ENCODE data around the gene WASL. TPM values are rescaled to one million over a fixed set of nuclear protein-coding genes. Genes with fewer than 3 reads are reported as not detected.

Gene WASL
- total RNA-seq, 1 donor from 2014 or later: 34.2 TPM

DNA sequence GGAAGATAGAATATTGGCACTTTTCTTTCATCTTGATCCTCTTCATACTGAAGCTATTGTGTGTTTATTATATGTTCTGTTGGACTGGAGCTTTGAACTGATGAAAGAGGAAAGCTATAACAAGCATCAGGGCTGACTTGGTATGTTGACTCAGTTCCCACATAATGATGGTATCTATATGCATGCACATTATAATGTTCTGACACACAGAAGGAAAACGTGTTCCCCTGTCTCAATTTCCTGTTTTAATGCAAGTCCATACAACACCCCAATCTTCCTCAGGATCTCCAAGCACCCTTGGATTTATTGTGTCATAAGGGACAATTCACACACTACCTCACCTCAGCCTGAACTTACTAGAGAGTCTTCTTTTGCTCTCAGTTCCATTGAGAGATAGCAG, 8.3 kb upstream of the WASL start:
- no peak overlapping the region for H3K27ac Mint-ChIP-seq (ENCODE audit: unreplicated experiment)

DNA sequence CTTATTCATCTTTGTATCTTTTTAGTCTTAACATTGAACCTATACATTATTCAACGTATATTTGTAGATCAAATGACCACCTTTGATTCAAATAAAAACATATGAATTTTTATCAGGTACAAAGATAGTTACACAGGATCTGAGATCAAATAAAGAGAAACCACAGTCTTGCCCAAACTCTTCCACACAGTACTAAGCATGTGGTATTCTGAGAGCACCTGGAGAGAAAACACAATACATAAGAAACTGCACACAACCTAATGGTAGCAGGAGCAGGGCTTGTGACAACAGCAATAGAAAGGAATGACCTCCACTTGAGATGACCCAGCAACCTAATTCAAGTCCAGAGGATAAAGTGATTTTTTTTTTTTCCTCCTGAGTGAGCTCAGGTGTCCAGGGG, 6.5 kb upstream of the WASL start:
- Mint-ChIP-seq H3K27me3 (ENCODE audit: low read depth) (no peaks in the 10 kb centered on the region), H3K27ac (ENCODE audit: unreplicated experiment) (no peak overlapping the region), H3K9me3 (ENCODE audit: low read depth) (no peaks in the 10 kb centered on the region), H3K36me3 (ENCODE audit: low read depth) (no peaks in the 10 kb centered on the region), H3K4me1 (ENCODE audit: low read depth) (peaks cover 14% of the 10 kb centered on the region), H3K4me3 (ENCODE audit: unreplicated experiment) (no peak overlapping the region)
- DNase-seq (ENCODE audit: low spot score): no peak
- TF ChIP-seq, protein P1, sequence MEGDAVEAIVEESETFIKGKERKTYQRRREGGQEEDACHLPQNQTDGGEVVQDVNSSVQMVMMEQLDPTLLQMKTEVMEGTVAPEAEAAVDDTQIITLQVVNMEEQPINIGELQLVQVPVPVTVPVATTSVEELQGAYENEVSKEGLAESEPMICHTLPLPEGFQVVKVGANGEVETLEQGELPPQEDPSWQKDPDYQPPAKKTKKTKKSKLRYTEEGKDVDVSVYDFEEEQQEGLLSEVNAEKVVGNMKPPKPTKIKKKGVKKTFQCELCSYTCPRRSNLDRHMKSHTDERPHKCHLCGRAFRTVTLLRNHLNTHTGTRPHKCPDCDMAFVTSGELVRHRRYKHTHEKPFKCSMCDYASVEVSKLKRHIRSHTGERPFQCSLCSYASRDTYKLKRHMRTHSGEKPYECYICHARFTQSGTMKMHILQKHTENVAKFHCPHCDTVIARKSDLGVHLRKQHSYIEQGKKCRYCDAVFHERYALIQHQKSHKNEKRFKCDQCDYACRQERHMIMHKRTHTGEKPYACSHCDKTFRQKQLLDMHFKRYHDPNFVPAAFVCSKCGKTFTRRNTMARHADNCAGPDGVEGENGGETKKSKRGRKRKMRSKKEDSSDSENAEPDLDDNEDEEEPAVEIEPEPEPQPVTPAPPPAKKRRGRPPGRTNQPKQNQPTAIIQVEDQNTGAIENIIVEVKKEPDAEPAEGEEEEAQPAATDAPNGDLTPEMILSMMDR (IDR thresholded peaks at IDR 0.05): no peak

More for the DNA sequence above, 8.3 kb upstream of the WASL start:
- TF ChIP-seq, protein P1 (IDR thresholded peaks at IDR 0.05): no peak
- no peak for DNase-seq (ENCODE audit: low spot score)
- Mint-ChIP-seq H3K4me1 (ENCODE audit: low read depth) (peaks cover 3% of the 10 kb centered on the region), H3K36me3 (ENCODE audit: low read depth) (no peaks in the 10 kb centered on the region), H3K4me3 (ENCODE audit: unreplicated experiment) (no peak overlapping the region), H3K27me3 (ENCODE audit: low read depth) (no peaks in the 10 kb centered on the region), H3K9me3 (ENCODE audit: low read depth) (no peaks in the 10 kb centered on the region)

DNA sequence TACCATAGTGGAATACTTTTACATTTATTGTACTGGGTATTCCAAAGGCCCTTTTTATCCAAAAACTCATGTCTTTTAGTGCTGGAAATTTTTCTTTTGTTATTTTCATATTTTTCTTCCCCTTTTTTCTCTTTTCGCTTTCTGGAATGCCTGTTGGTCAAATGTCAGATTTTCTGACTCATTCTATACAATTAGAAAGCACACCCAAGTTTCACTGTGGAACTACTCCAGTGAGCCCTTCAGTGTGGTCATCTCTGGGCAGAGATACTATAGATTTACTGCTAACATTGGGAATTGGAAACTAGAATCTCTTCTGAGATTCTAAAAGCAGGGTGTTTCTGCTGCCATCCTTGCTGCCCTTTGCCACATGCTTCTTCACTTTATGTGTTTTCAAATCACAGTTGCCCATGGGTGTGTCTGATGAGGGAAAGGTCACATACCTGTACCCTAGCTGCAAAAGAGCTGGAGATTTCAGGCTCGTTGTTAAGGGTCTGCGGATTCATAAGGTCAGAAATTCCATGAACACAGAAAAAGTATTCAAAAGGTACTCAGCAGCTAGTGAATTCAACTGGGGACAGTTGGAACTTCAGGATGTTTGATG, 5.6 kb upstream of the WASL start:
- DNase-seq (ENCODE audit: low spot score): no peak
- Mint-ChIP-seq H3K4me1 (ENCODE audit: low read depth) (peaks cover 23% of the 10 kb centered on the region), H3K27ac (ENCODE audit: unreplicated experiment) (no peak overlapping the region)

DNA sequence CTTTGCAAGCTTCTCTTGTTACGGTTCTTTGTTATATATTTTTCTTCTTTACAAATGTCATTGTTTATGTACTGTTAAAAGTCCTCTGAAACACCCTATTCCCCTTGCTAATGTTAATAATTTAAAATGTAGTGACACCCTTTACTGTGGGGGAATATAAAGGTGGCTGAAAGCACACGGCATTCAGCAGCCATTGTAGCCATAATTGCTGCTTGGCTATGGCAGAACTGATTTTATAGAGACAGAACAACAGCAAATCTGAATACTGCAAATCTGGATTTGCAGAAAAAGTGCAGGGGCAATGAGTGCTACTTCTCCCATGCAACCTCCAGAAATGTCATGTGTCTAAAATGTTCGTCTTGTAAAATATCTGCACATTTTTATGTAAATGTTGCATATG, 3.7 kb upstream of the WASL start:
- H3K4me3 Mint-ChIP-seq (ENCODE audit: unreplicated experiment): no peak overlapping the region
- peaks cover 27% of the 10 kb centered on the region for H3K4me1 Mint-ChIP-seq (ENCODE audit: low read depth)
- no peaks in the 10 kb centered on the region for H3K27me3 Mint-ChIP-seq (ENCODE audit: low read depth)
- no peaks in the 10 kb centered on the region for H3K9me3 Mint-ChIP-seq (ENCODE audit: low read depth)
- no peak overlapping the region for H3K27ac Mint-ChIP-seq (ENCODE audit: unreplicated experiment)
- no peaks in the 10 kb centered on the region for H3K36me3 Mint-ChIP-seq (ENCODE audit: low read depth)
- TF ChIP-seq, protein P1 (IDR thresholded peaks at IDR 0.05): no peak
- DNase-seq (ENCODE audit: low spot score): no peak

More for the DNA sequence above, 5.6 kb upstream of the WASL start:
- Mint-ChIP-seq H3K27me3 (ENCODE audit: low read depth) (no peaks in the 10 kb centered on the region), H3K4me3 (ENCODE audit: unreplicated experiment) (no peak overlapping the region), H3K9me3 (ENCODE audit: low read depth) (no peaks in the 10 kb centered on the region), H3K36me3 (ENCODE audit: low read depth) (no peaks in the 10 kb centered on the region)
- TF ChIP-seq, protein P1 (IDR thresholded peaks at IDR 0.05): no peak

- no peak overlapping the region for H3K4me3 Mint-ChIP-seq (ENCODE audit: unreplicated experiment)
- H3K9me3 Mint-ChIP-seq (ENCODE audit: low read depth): no peaks in the 10 kb centered on the region
- H3K36me3 Mint-ChIP-seq (ENCODE audit: low read depth): no peaks in the 10 kb centered on the region
- TF ChIP-seq, protein P1 (IDR thresholded peaks at IDR 0.05): no peak
- H3K27me3 Mint-ChIP-seq (ENCODE audit: low read depth): no peaks in the 10 kb centered on the region
- DNase-seq (ENCODE audit: low spot score): no peak
- H3K27ac Mint-ChIP-seq (ENCODE audit: unreplicated experiment): no peak overlapping the region
- peaks cover 34% of the 10 kb centered on the region for H3K4me1 Mint-ChIP-seq (ENCODE audit: low read depth)
Observed at GRCh38 chr7:123751821-123752220, 3.0 kb upstream of the WASL start.
